Measurements from ENCODE around the gene RHOC. TPM values are rescaled to one million over a fixed set of nuclear protein-coding genes. Genes with fewer than 3 reads are reported as not detected.

The RHOC gene
- total RNA-seq, 1 experiment from 2014 or later, result 154 TPM

GRCh38 chr1:112711041-112711440 lies 4.1 kb upstream of the RHOC start:
- Histone ChIP-seq H3K27ac (ENCODE audit: low read depth, low read length) (no peak overlapping the region), H2AFZ (ENCODE audit: low read depth, low read length, poor library complexity, severe bottlenecking) (no peak overlapping the region), H3K9me3 (ENCODE audit: control insufficient read depth in 1 of 2, insufficient read depth in 1 of 2, low read depth in 1 of 2, low read length in 2 of 2) (no peaks in the 10 kb centered on the region), H4K20me1 (ENCODE audit: insufficient read depth) (no peaks in the 10 kb centered on the region), H3K9ac (ENCODE audit: low read length) (no peak overlapping the region), H3K4me3 (replicated peaks in 1 of 2; ENCODE audit: low read depth in 1 of 2, low read length in 2 of 2) (no peak overlapping the region), H3K4me1 (ENCODE audit: control insufficient read depth in 1 of 2, insufficient read depth in 2 of 2, low read length in 2 of 2) (peaks cover 24 to 36% of the 10 kb centered on the region in 2 experiments), H3K79me2 (ENCODE audit: insufficient read depth, low read length) (peaks cover 8% of the 10 kb centered on the region), H3K36me3 (ENCODE audit: control insufficient read depth in 1 of 2, insufficient read depth in 2 of 2, low read length in 2 of 2) (no peaks in the 10 kb centered on the region), H3K4me2 (ENCODE audit: low read length) (no peak overlapping the region), H3K9me2 (ENCODE audit: insufficient read depth) (no peaks in the 10 kb centered on the region), H3K27me3 (ENCODE audit: insufficient read depth, low read length) (no peaks in the 10 kb centered on the region)
- no peak for ATAC-seq
- no peak for DNase-seq (ENCODE audit: low read depth, low spot score)
- POLR2A ChIA-PET, result no interaction called here
- intact Hi-C loops (cut with micrococcal nuclease), result no loop called here
- TF ChIP-seq, protein P1, sequence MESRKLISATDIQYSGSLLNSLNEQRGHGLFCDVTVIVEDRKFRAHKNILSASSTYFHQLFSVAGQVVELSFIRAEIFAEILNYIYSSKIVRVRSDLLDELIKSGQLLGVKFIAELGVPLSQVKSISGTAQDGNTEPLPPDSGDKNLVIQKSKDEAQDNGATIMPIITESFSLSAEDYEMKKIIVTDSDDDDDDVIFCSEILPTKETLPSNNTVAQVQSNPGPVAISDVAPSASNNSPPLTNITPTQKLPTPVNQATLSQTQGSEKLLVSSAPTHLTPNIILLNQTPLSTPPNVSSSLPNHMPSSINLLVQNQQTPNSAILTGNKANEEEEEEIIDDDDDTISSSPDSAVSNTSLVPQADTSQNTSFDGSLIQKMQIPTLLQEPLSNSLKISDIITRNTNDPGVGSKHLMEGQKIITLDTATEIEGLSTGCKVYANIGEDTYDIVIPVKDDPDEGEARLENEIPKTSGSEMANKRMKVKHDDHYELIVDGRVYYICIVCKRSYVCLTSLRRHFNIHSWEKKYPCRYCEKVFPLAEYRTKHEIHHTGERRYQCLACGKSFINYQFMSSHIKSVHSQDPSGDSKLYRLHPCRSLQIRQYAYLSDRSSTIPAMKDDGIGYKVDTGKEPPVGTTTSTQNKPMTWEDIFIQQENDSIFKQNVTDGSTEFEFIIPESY (IDR thresholded peaks at IDR 0.05; ENCODE audit: extremely low read depth, insufficient replicate concordance, low read length), result no peak
- TF ChIP-seq ELF1 (IDR thresholded peaks at IDR 0.05; ENCODE audit: borderline replicate concordance, low read depth), result no peak
- TF ChIP-seq CTCF (IDR thresholded peaks at IDR 0.05 in 2 of 3, conservative IDR thresholded peaks at IDR 0.05 in 1 of 3; ENCODE audit: borderline replicate concordance in 1 of 3, insufficient read depth in 1 of 3, low read depth in 2 of 3, low read length in 2 of 3), result no peak
- TF ChIP-seq CEBPB (IDR thresholded peaks at IDR 0.05; ENCODE audit: low read depth), result no peak
- no peak for TF ChIP-seq EZH2phosphoT487 (IDR thresholded peaks at IDR 0.05; ENCODE audit: borderline replicate concordance)
- no peak for TF ChIP-seq ZNF274 (IDR thresholded peaks at IDR 0.05; ENCODE audit: low read depth, low read length)
- TF ChIP-seq POLR2AphosphoS5 (IDR thresholded peaks at IDR 0.05; ENCODE audit: low read depth, low read length), result no peak
- no TSS peak for BruUV-seq (replicated peaks)
- CTCF ChIA-PET, result no interaction called here
- RAD21 ChIA-PET (ENCODE audit: low non-redundant PET in 1 of 2, low total read pairs in 2 of 2, uncharacterized antibody in 2 of 2, unreplicated experiment in 2 of 2), result no interaction called here

Measured in HCT116 (cell line).